ENCODE measurements around the gene ALMS1. TPM values are rescaled to one million over a fixed set of nuclear protein-coding genes. Genes with fewer than 3 reads are reported as not detected.

The ALMS1 gene
- total RNA-seq, 2 donors from 2014 or later, result 52.4 to 56.1 TPM

- peaks cover 14% of the 10 kb centered on the region for H3K36me3 Mint-ChIP-seq (ENCODE audit: low read depth)
- no peaks in the 10 kb centered on the region for H3K27me3 Mint-ChIP-seq (ENCODE audit: insufficient read depth)
- Histone ChIP-seq H3K27ac (ENCODE audit: low read depth, low read length) (no peak overlapping the region), H3K27me3 (ENCODE audit: control insufficient read depth, insufficient read depth, low read length, poor library complexity, severe bottlenecking) (no peaks in the 10 kb centered on the region), H3K9ac (ENCODE audit: extremely low read depth, low read length, poor library complexity, severe bottlenecking) (no peak overlapping the region), H3K9me3 (ENCODE audit: control insufficient read depth, low read length) (no peaks in the 10 kb centered on the region), H3K4me1 (ENCODE audit: control insufficient read depth, insufficient read depth, low read length) (no peaks in the 10 kb centered on the region), H3K4me3 (ENCODE audit: low read length) (no peak overlapping the region), H3K36me3 (ENCODE audit: control insufficient read depth, insufficient read depth, low read length) (peaks cover 25% of the 10 kb centered on the region)
- H3K4me3 Mint-ChIP-seq, result no peak overlapping the region
- DNase-seq, result no peak
- no peak for TF ChIP-seq CTCF (conservative IDR thresholded peaks at IDR 0.05)
- 90 to 100% methylated on average over 1 of the region's 1 CpG for WGBS, 2 experiments (ENCODE audit: insufficient coverage in 1 of 2, insufficient read length in 1 of 2)
- no peak overlapping the region for H3K27ac Mint-ChIP-seq
- H3K9me3 Mint-ChIP-seq, result no peaks in the 10 kb centered on the region
- H3K4me1 Mint-ChIP-seq, result no peaks in the 10 kb centered on the region
Measured at GRCh38 chr2:73564986-73565385, 179.3 kb downstream of the ALMS1 start.

GRCh38 chr2:73566288-73566878 lies 180.7 kb downstream of the ALMS1 start:
- H3K27me3 ChIP-seq (ENCODE audit: control insufficient read depth, insufficient read depth, low read length, poor library complexity, severe bottlenecking), result no peaks in the 10 kb centered on the region
- peaks cover 7% of the 10 kb centered on the region for H3K36me3 Mint-ChIP-seq (ENCODE audit: low read depth)
- peaks cover 2% of the 10 kb centered on the region for H3K4me1 Mint-ChIP-seq
- no peaks in the 10 kb centered on the region for H3K4me1 ChIP-seq (ENCODE audit: control insufficient read depth, insufficient read depth, low read length)
- H3K27ac ChIP-seq (ENCODE audit: low read depth, low read length), result no peak overlapping the region
- H3K9ac ChIP-seq (ENCODE audit: extremely low read depth, low read length, poor library complexity, severe bottlenecking), result no peak overlapping the region
- no peak overlapping the region for H3K4me3 ChIP-seq (ENCODE audit: low read length)
- no peak overlapping the region for H3K27ac Mint-ChIP-seq
- no peaks in the 10 kb centered on the region for H3K9me3 ChIP-seq (ENCODE audit: control insufficient read depth, low read length)
- H3K36me3 ChIP-seq (ENCODE audit: control insufficient read depth, insufficient read depth, low read length), result peaks cover 15% of the 10 kb centered on the region
- no peak for TF ChIP-seq CTCF (conservative IDR thresholded peaks at IDR 0.05)
- no peaks in the 10 kb centered on the region for H3K9me3 Mint-ChIP-seq
- no peaks in the 10 kb centered on the region for H3K27me3 Mint-ChIP-seq (ENCODE audit: insufficient read depth)
- no peak overlapping the region for H3K4me3 Mint-ChIP-seq
- WGBS, 2 experiments (ENCODE audit: insufficient coverage in 1 of 2, insufficient read length in 1 of 2), result 98 to 100% methylated on average over 2 to 5 of the region's 5 CpGs
- DNase-seq, result no peak

GRCh38 chr2:73575261-73575660 lies 189.6 kb downstream of the ALMS1 start:
- no peaks in the 10 kb centered on the region for H3K27me3 ChIP-seq (ENCODE audit: control insufficient read depth, insufficient read depth, low read length, poor library complexity, severe bottlenecking)
- no peak for TF ChIP-seq CTCF (conservative IDR thresholded peaks at IDR 0.05)

More at GRCh38 chr2:73575261-73575660, 189.6 kb downstream of the ALMS1 start:
- Mint-ChIP-seq H3K27ac (no peak overlapping the region), H3K36me3 (ENCODE audit: low read depth) (peaks cover 22% of the 10 kb centered on the region), H3K4me1 (peaks cover 11% of the 10 kb centered on the region), H3K4me3 (no peak overlapping the region), H3K27me3 (ENCODE audit: insufficient read depth) (no peaks in the 10 kb centered on the region), H3K9me3 (no peaks in the 10 kb centered on the region)
- WGBS, 2 experiments (ENCODE audit: insufficient coverage in 1 of 2, insufficient read length in 1 of 2), result 80 to 91% methylated on average over 1 to 2 of the region's 2 CpGs
- no peak overlapping the region for H3K27ac ChIP-seq (ENCODE audit: low read depth, low read length)
- H3K9me3 ChIP-seq (ENCODE audit: control insufficient read depth, low read length), result no peaks in the 10 kb centered on the region
- H3K9ac ChIP-seq (ENCODE audit: extremely low read depth, low read length, poor library complexity, severe bottlenecking), result no peak overlapping the region
- H3K4me3 ChIP-seq (ENCODE audit: low read length), result no peak overlapping the region
- no peak for DNase-seq
- H3K36me3 ChIP-seq (ENCODE audit: control insufficient read depth, insufficient read depth, low read length), result peaks cover 23% of the 10 kb centered on the region
- H3K4me1 ChIP-seq (ENCODE audit: control insufficient read depth, insufficient read depth, low read length), result no peaks in the 10 kb centered on the region
